ENCODE measurements around the gene THTPA. TPM values are rescaled to one million over a fixed set of nuclear protein-coding genes. Genes with fewer than 3 reads are reported as not detected.

THTPA gene
- total and polyA plus RNA-seq, 2 of the 13 experiments (the other 11 are each of a cell fraction or from before 2014, with no cell fraction given): 7.4 to 8.7 TPM

DNA sequence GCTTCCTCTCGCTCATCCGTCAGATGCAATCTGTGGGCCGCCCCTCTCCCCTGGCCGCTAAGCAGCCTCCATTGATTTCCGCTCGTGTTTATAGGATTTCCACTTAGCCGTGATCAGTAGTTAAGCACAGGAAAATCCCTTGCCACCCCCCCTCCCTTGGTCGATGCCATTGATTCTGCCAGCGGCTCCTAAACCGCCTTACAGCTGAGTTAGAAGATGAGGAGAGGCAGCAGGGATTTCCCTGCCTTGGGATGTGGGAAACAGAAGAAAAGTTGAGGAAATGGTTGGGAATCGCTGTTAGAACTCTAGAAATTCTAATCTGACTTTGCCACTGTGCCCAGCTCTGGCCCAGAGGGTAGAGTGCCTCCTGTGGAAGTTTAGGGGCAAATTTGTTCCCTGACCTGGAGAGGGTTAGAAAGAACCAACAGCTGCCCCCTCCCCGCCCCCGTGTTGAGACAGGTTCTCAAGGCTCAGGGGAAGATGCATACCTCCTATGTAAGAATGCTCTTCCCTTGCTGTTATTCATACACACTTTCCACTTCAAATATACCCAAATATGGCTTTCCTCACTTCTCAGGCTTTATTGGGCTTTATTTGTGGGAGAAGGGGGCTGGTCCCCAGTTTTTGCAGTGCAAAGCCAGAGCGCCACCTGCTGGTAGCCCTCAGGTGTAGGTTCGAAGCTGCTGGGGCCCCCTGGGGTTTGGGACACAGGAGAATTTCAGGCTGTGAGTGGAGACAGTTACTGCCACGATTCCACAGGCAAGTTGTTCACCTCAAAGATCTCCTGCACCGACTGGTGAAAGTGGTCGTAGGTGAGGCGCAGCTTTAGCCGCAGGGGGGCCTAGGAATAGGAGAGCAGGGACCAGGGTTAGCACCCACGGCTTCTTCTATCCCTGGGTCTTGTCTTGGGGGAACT lies 3.2 kb downstream of the THTPA start (continued):
- TF ChIP-seq MTERF4 (CRISPR knock-in tag; IDR thresholded peaks at IDR 0.05) (peak; percentile 74; the same call in 1 of the 2 replicates), BCL3 (CRISPR knock-in tag; IDR thresholded peaks at IDR 0.05) (no peak), ZBTB44 (CRISPR knock-in tag; IDR thresholded peaks at IDR 0.05) (no peak), ZNF207 (IDR thresholded peaks at IDR 0.05; ENCODE audit: borderline replicate concordance) (no peak), KMT2A (CRISPR knock-in tag; IDR thresholded peaks at IDR 0.05) (peak; percentile 49; the same call in 1 of the 2 replicates), NPAS2 (CRISPR knock-in tag; IDR thresholded peaks at IDR 0.05; ENCODE audit: borderline replicate concordance) (no peak), PHF5A (CRISPR knock-in tag; IDR thresholded peaks at IDR 0.05; ENCODE audit: low read depth, unreplicated experiment) (no peak), SRSF1 (optimal IDR thresholded peaks at IDR 0.05; ENCODE audit: low read depth, low read length) (no peak), MTF2 (CRISPR knock-in tag; IDR thresholded peaks at IDR 0.05; ENCODE audit: borderline replicate concordance) (no peak), ZFP90 (CRISPR knock-in tag; IDR thresholded peaks at IDR 0.05; ENCODE audit: borderline replicate concordance) (no peak; the same call in 1 of the 2 replicates)

Data from HepG2 (cell line).